DND-41 (cell line): Measurements from ENCODE around the gene ERBB4.

Experiments used
- ATAC-seq: fragments of 200-7000 bp; cut with Tn5 transposase; 3 replicates; pipeline ENCODE4 v1.9.1; 2021; ENCODE audit warnings: low read depth; ENCODE audit not compliant: insufficient read depth
- DNase-seq: peaks from one replicate; pipeline ENCODE4 v3.0.0-alpha.2; 2020
- H2AFZ ChIP-seq: 2 replicates; pipeline ENCODE4 v1.6.0; 2012; ENCODE audit warnings: low read depth, low read length
- H3K27ac ChIP-seq: 2 replicates; pipeline ENCODE4 v1.5.1; 2012; ENCODE audit warnings: low read length, inconsistent platforms
- H3K27me3 ChIP-seq: fragments of 200-600 bp; sonication (generic); 2 replicates; pipeline ENCODE4 v1.6.0; 2012; ENCODE audit warnings: low read length, mild to moderate bottlenecking, inconsistent platforms; ENCODE audit not compliant: insufficient read depth, poor library complexity
- H3K36me3 ChIP-seq: 2 replicates; pipeline ENCODE4 v1.5.1; 2012; ENCODE audit warnings: low read length, inconsistent platforms; ENCODE audit not compliant: insufficient read depth
- H3K4me1 ChIP-seq: 2 replicates; pipeline ENCODE4 v1.5.1; 2012; ENCODE audit warnings: mild to moderate bottlenecking, low read length; ENCODE audit not compliant: insufficient read depth
- H3K4me2 ChIP-seq: 2 replicates; pipeline ENCODE4 v1.6.0; 2012; ENCODE audit warnings: mild to moderate bottlenecking, moderate library complexity, low read length, inconsistent platforms; ENCODE audit not compliant: insufficient read depth
- H3K4me3 ChIP-seq, 2 experiments: fragments of 200-600 bp in 1 of 2; shearing (Covaris generic) in 1 of 2; 2 replicates each; pipeline ENCODE4 v1.5.1; 2012 to 2016; ENCODE audit warnings: inconsistent platforms in 2 of 2, low read length in 2 of 2, mild to moderate bottlenecking in 2 of 2, low read depth in 1 of 2, moderate library complexity in 1 of 2
- H3K79me2 ChIP-seq: 2 replicates; pipeline ENCODE4 v1.6.0; 2012; ENCODE audit warnings: low read length, inconsistent platforms; ENCODE audit not compliant: insufficient read depth
- H3K9ac ChIP-seq: 2 replicates; pipeline ENCODE4 v1.6.0; 2012; ENCODE audit warnings: low read depth, mild to moderate bottlenecking, inconsistent platforms, low read length, moderate library complexity
- H3K9me3 ChIP-seq: 2 replicates; pipeline ENCODE4 v1.5.1; 2012; ENCODE audit warnings: low read length, moderate library complexity, mild to moderate bottlenecking, inconsistent platforms; ENCODE audit not compliant: insufficient read depth, severe bottlenecking
- H4K20me1 ChIP-seq: 2 replicates; pipeline ENCODE4 v1.6.0; 2012; ENCODE audit warnings: low read length; ENCODE audit not compliant: insufficient read depth
- CTCF ChIP-seq: IDR thresholded peaks from 2 replicates; pipeline ENCODE4 v1.5.1; 2012; ENCODE audit warnings: borderline replicate concordance, low read length, moderate library complexity, mild to moderate bottlenecking; ENCODE audit not compliant: poor library complexity, severe bottlenecking; ENCODE audit errors: extremely low read depth
- EZH2 ChIP-seq: IDR thresholded peaks from 3 replicates; pipeline ENCODE4 v1.6.1; 2012; ENCODE audit warnings: borderline replicate concordance, low read depth, mild to moderate bottlenecking, moderate library complexity, low read length, inconsistent platforms; ENCODE audit not compliant: severe bottlenecking

ERBB4 gene

GRCh38 chr2:212547716-212548454 lies 9.3 kb upstream of the ERBB4 start:
- DNase-seq: no peak
- Histone ChIP-seq H4K20me1 (no peaks in the 10 kb centered on the region), H3K9ac (no peak overlapping the region), H3K9me3 (no peaks in the 10 kb centered on the region), H3K27me3 (peaks cover 4% of the 10 kb centered on the region), H3K36me3 (no peaks in the 10 kb centered on the region), H3K27ac (no peak overlapping the region), H3K4me3 (no peak overlapping the region), H3K4me1 (no peaks in the 10 kb centered on the region), H2AFZ (no peak overlapping the region), H3K4me2 (no peak overlapping the region), H3K79me2 (no peaks in the 10 kb centered on the region)
- no peak for TF ChIP-seq EZH2
- TF ChIP-seq CTCF: no peak
- no peak for ATAC-seq

GRCh38 chr2:212546669-212547068 lies 8.1 kb upstream of the ERBB4 start:
- Histone ChIP-seq H2AFZ (no peak overlapping the region), H4K20me1 (no peaks in the 10 kb centered on the region), H3K36me3 (no peaks in the 10 kb centered on the region), H3K27me3 (peaks cover 4% of the 10 kb centered on the region), H3K4me3 (no peak overlapping the region), H3K79me2 (no peaks in the 10 kb centered on the region), H3K9ac (no peak overlapping the region), H3K27ac (no peak overlapping the region), H3K9me3 (no peaks in the 10 kb centered on the region), H3K4me1 (no peaks in the 10 kb centered on the region), H3K4me2 (no peak overlapping the region)
- no peak for ATAC-seq
- no peak for DNase-seq
- TF ChIP-seq CTCF: no peak
- no peak for TF ChIP-seq EZH2

- no peak for ATAC-seq
- DNase-seq: no peak
- TF ChIP-seq CTCF (no peak), EZH2 (no peak)
- Histone ChIP-seq H3K9me3 (no peaks in the 10 kb centered on the region), H3K27me3 (peaks cover 4% of the 10 kb centered on the region), H3K9ac (no peak overlapping the region), H3K4me2 (no peak overlapping the region), H4K20me1 (no peaks in the 10 kb centered on the region), H2AFZ (no peak overlapping the region), H3K27ac (no peak overlapping the region), H3K4me3 (no peak overlapping the region), H3K36me3 (no peaks in the 10 kb centered on the region), H3K4me1 (no peaks in the 10 kb centered on the region), H3K79me2 (no peaks in the 10 kb centered on the region)
Measured at GRCh38 chr2:212540341-212540740, 1.7 kb upstream of the ERBB4 start.
